ENCODE data around the gene GSTCD.

GSTCD gene

DNA sequence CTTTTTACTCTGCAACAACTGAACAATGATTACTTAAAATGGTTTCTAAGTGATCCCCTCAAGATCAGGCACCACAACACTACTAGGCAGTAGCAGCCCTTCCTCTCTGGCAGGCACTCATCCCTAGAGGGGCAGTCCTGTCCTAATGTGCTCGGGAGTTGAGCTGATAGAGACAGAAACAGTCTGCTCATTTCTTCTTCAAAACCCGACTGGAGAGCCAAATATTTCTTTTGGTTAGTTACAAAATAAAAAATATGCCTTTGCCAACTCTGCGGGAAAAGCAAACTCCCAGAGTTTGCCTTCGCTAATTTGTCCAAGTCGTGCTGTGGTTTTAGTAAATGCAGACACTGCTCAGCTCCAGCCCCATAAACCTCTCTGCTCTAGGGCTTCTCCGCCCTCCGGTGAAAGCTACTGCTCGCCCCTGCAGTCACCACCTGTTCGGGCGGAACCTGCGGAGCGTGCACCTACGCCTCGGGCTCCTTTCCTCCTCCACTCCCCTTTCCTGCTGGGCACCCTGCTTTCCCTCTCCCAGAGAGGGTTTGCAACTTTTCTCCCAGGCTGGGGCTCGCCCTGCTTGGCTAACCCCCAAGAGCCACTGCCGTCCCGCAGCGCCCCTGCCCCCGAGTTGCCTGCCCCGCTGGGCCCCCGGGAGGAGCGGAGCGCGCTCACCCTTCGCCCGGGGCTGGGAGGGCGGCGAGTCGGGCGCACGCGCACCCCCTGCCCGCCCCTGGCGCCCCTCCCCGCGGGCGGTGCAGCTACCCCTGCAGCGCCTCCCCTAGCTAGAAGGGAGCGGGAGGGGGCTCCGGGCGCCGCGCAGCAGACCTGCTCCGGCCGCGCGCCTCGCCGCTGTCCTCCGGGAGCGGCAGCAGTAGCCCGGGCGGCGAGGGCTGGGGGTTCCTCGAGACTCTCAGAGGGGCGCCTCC lies 186.3 kb downstream of the GSTCD start, which contains the start of gene NPNT:
TSS of gene NPNT (plus strand) at position 812 of the 923 bp plus-strand sequence. CDS start 182 bp downstream, outside the sequence.
- no peak for DNase-seq

- no peak for DNase-seq
Measured at GRCh38 chr4:105895583-105896460, 187.2 kb downstream of the GSTCD start.

- DNase-seq = no peak
Measured at GRCh38 chr4:105896461-105896942, 187.9 kb downstream of the GSTCD start.
